Measurements from ENCODE around the gene DEPDC5.

The DEPDC5 gene

GRCh38 chr22:31915586-31915985 lies 161.8 kb downstream of the DEPDC5 start:
- no peak for TF ChIP-seq CTCF (IDR thresholded peaks at IDR 0.05; ENCODE audit: low read depth, low read length)
- no peak overlapping the region for H3K4me3 ChIP-seq (ENCODE audit: low read depth, low read length)
- in situ Hi-C loops (cut with HindIII; ENCODE audit: low sequenced_read_pairs), result no loop called here
- no peak for DNase-seq (ENCODE audit: low read depth, low spot score)

- DNase-seq (ENCODE audit: low read depth, low spot score), result no peak
- TF ChIP-seq CTCF (IDR thresholded peaks at IDR 0.05; ENCODE audit: low read depth, low read length), result no peak
- no peak overlapping the region for H3K4me3 ChIP-seq (ENCODE audit: low read depth, low read length)
Measured at GRCh38 chr22:31917227-31917921, 163.6 kb downstream of the DEPDC5 start.

GRCh38 chr22:31919730-31920129 lies 165.9 kb downstream of the DEPDC5 start:
- in situ Hi-C loops (cut with HindIII; ENCODE audit: low sequenced_read_pairs), result no loop called here

More at GRCh38 chr22:31917227-31917921, 163.6 kb downstream of the DEPDC5 start:
- in situ Hi-C loops (cut with HindIII; ENCODE audit: low sequenced_read_pairs), result no loop called here

GRCh38 chr22:31920306-31920705 lies 166.5 kb downstream of the DEPDC5 start:
- no peak for TF ChIP-seq CTCF (IDR thresholded peaks at IDR 0.05; ENCODE audit: low read depth, low read length)
- no peak overlapping the region for H3K4me3 ChIP-seq (ENCODE audit: low read depth, low read length)
- no peak for DNase-seq (ENCODE audit: low read depth, low spot score)
- in situ Hi-C loops (cut with HindIII; ENCODE audit: low sequenced_read_pairs), result no loop called here

More at GRCh38 chr22:31919730-31920129, 165.9 kb downstream of the DEPDC5 start:
- DNase-seq (ENCODE audit: low read depth, low spot score), result no peak
- no peak for TF ChIP-seq CTCF (IDR thresholded peaks at IDR 0.05; ENCODE audit: low read depth, low read length)
- no peak overlapping the region for H3K4me3 ChIP-seq (ENCODE audit: low read depth, low read length)

- no peak overlapping the region for H3K4me3 ChIP-seq (ENCODE audit: low read depth, low read length)
- no peak for DNase-seq (ENCODE audit: low read depth, low spot score)
- in situ Hi-C loops (cut with HindIII; ENCODE audit: low sequenced_read_pairs), result no loop called here
- TF ChIP-seq CTCF (IDR thresholded peaks at IDR 0.05; ENCODE audit: low read depth, low read length), result no peak
Measured at GRCh38 chr22:31921106-31921505, 167.3 kb downstream of the DEPDC5 start.

GRCh38 chr22:31922534-31922933 lies 168.7 kb downstream of the DEPDC5 start:
- H3K4me3 ChIP-seq (ENCODE audit: low read depth, low read length), result no peak overlapping the region
- DNase-seq (ENCODE audit: low read depth, low spot score), result no peak
- no peak for TF ChIP-seq CTCF (IDR thresholded peaks at IDR 0.05; ENCODE audit: low read depth, low read length)
- in situ Hi-C loops (cut with HindIII; ENCODE audit: low sequenced_read_pairs), result no loop called here

Measured in astrocyte of the spinal cord (primary cell).